ENCODE results near the gene TMEM240.

Gene TMEM240

DNA sequence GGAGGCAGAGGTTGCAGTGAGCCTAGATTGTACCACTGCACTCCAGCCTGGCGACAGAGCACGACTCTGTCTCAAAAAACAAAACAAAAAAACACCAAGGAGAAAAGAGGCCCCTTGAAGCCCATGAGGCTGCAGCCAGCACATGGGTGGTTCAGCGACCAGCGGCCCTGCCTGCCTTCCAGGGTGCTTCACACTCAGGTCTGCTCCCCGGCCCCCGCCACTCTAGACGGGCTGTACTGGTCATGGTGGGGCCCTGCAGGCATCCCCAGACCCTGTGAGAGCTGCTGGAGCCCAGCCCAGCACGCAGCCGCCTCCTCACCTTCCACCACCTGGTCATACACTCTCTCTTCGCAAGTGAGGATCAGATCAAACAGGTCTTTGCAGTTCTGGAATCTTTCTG is 4.1 kb upstream of the TMEM240 start:
- Histone ChIP-seq H3K9me2 (replicated peaks; ENCODE audit: control insufficient read depth, low read length) (no peaks in the 10 kb centered on the region), H3F3A (ENCODE audit: control insufficient read depth, insufficient read depth) (no peaks in the 10 kb centered on the region), H4K20me1 (ENCODE audit: control insufficient read depth, insufficient read depth, low read depth, low read length) (no peaks in the 10 kb centered on the region), H3K4me3 (ENCODE audit: low read length) (no peak overlapping the region), H3K9me3 (ENCODE audit: control insufficient read depth, insufficient read depth, low read length) (no peaks in the 10 kb centered on the region), H3K4me2 (ENCODE audit: low read length) (no peak overlapping the region), H3K36me3 (ENCODE audit: control insufficient read depth, low read length) (peaks cover 37% of the 10 kb centered on the region), H3K27ac (ENCODE audit: low read depth, low read length) (no peak overlapping the region), H3K79me2 (ENCODE audit: control insufficient read depth, low read length) (peaks cover 3% of the 10 kb centered on the region), H3K27me3 (ENCODE audit: control insufficient read depth, low read length) (no peaks in the 10 kb centered on the region), H3K4me1 (ENCODE audit: control insufficient read depth, low read length) (no peaks in the 10 kb centered on the region)
- TF ChIP-seq, protein P1, sequence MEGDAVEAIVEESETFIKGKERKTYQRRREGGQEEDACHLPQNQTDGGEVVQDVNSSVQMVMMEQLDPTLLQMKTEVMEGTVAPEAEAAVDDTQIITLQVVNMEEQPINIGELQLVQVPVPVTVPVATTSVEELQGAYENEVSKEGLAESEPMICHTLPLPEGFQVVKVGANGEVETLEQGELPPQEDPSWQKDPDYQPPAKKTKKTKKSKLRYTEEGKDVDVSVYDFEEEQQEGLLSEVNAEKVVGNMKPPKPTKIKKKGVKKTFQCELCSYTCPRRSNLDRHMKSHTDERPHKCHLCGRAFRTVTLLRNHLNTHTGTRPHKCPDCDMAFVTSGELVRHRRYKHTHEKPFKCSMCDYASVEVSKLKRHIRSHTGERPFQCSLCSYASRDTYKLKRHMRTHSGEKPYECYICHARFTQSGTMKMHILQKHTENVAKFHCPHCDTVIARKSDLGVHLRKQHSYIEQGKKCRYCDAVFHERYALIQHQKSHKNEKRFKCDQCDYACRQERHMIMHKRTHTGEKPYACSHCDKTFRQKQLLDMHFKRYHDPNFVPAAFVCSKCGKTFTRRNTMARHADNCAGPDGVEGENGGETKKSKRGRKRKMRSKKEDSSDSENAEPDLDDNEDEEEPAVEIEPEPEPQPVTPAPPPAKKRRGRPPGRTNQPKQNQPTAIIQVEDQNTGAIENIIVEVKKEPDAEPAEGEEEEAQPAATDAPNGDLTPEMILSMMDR (IDR thresholded peaks at IDR 0.05; ENCODE audit: low read depth, low read length, poor library complexity, severe bottlenecking): no peak
- no peak for TF ChIP-seq EZH2phosphoT487 (IDR thresholded peaks at IDR 0.05; ENCODE audit: borderline replicate concordance, low read length)

DNA sequence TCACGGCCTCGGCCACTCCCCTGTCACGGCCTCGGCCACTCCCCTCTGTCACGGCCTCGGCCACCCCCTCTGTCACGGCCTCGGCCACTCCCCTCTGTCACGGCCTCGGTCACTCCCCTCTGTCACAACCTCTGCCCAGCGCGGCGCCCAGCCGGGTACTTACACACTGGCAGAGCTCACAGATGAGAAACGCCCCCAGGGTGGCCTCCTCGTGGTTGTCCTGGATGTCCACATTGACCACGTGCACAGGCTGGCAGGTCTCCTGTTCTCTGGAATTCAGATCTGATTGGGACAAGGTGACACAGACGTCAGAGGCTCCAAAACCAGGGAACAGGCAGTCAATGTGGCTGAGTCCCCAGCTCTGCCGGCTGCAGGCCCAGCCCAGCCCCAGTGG is 3.3 kb upstream of the TMEM240 start:
- Histone ChIP-seq H3K4me3 (ENCODE audit: low read length) (no peak overlapping the region), H3K4me1 (ENCODE audit: control insufficient read depth, low read length) (no peaks in the 10 kb centered on the region), H4K20me1 (ENCODE audit: control insufficient read depth, insufficient read depth, low read depth, low read length) (no peaks in the 10 kb centered on the region), H3K9me3 (ENCODE audit: control insufficient read depth, insufficient read depth, low read length) (no peaks in the 10 kb centered on the region), H3K36me3 (ENCODE audit: control insufficient read depth, low read length) (peaks cover 35% of the 10 kb centered on the region), H3K27ac (ENCODE audit: low read depth, low read length) (no peak overlapping the region), H3F3A (ENCODE audit: control insufficient read depth, insufficient read depth) (no peaks in the 10 kb centered on the region), H3K9me2 (replicated peaks; ENCODE audit: control insufficient read depth, low read length) (no peaks in the 10 kb centered on the region), H3K4me2 (ENCODE audit: low read length) (no peak overlapping the region), H3K79me2 (ENCODE audit: control insufficient read depth, low read length) (peaks cover 1% of the 10 kb centered on the region), H3K27me3 (ENCODE audit: control insufficient read depth, low read length) (no peaks in the 10 kb centered on the region)
- no peak for TF ChIP-seq EZH2phosphoT487 (IDR thresholded peaks at IDR 0.05; ENCODE audit: borderline replicate concordance, low read length)
- TF ChIP-seq, protein P1 (IDR thresholded peaks at IDR 0.05; ENCODE audit: low read depth, low read length, poor library complexity, severe bottlenecking): no peak

DNA sequence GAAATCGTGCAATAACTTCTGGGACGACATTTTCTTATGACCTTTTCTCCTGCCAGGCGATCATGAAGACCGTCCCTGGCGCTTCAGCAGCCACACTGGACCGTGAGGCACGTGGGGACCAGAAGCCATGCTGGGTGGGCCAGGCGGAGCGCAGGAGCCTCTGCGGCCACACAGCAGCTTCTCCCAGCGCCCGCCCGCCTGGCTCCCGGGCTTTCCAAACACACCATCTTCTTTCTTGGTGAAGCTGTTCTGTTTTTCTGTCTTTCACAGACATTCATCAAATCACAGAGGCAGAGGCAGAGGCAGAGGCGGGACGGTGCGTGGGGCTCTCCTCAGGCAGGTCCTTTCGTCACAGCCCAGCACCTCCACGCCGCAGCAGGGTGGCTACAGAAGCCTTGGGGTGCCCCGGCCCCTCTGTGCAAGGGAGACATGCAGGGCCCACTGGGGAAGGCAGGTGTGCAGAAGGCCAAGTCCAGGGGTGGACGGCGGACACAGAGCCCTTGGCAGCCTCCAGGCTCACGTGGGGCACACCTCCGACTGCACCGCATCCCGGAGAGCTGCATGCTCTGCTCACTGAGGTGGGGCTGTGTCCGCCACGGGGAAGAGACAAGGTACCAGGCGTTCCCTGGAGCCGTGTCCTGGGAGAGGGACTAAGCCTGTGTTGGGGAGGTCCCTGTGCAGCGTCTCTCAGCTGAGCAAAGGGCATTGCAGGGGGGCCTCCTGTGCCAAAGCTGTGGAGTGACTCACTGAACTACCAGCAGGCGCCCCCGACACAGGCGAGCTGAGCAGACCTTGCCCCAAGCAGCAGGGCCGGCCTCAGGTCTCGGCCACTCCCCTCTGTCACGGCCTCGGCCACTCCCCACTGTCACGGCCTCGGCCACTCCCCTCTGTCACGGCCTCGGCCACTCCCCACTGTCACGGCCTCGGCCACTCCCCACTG is 2.6 kb upstream of the TMEM240 start:
- Histone ChIP-seq H3K4me1 (ENCODE audit: control insufficient read depth, low read length) (no peaks in the 10 kb centered on the region), H3K9me3 (ENCODE audit: control insufficient read depth, insufficient read depth, low read length) (no peaks in the 10 kb centered on the region), H4K20me1 (ENCODE audit: control insufficient read depth, insufficient read depth, low read depth, low read length) (no peaks in the 10 kb centered on the region), H3K79me2 (ENCODE audit: control insufficient read depth, low read length) (no peaks in the 10 kb centered on the region), H3K27ac (ENCODE audit: low read depth, low read length) (no peak overlapping the region), H3F3A (ENCODE audit: control insufficient read depth, insufficient read depth) (no peaks in the 10 kb centered on the region), H3K4me2 (ENCODE audit: low read length) (no peak overlapping the region), H3K27me3 (ENCODE audit: control insufficient read depth, low read length) (no peaks in the 10 kb centered on the region), H3K9me2 (replicated peaks; ENCODE audit: control insufficient read depth, low read length) (no peaks in the 10 kb centered on the region), H3K4me3 (ENCODE audit: low read length) (no peak overlapping the region), H3K36me3 (ENCODE audit: control insufficient read depth, low read length) (peaks cover 34% of the 10 kb centered on the region)
- no peak for TF ChIP-seq EZH2phosphoT487 (IDR thresholded peaks at IDR 0.05; ENCODE audit: borderline replicate concordance, low read length)
- TF ChIP-seq, protein P1 (IDR thresholded peaks at IDR 0.05; ENCODE audit: low read depth, low read length, poor library complexity, severe bottlenecking): no peak

All from DOHH2 (cell line).